Peyer's patch (tissue), 4 donors: ENCODE measurements around the gene CRK. TPM values are rescaled to one million over a fixed set of nuclear protein-coding genes. Genes with fewer than 3 reads are reported as not detected.

Experiments used
- DNase-seq, 3 donors: peaks; one replicate each; pipeline ENCODE4 v3.0.0-alpha.2; 2017 to 2019
- H3K27ac ChIP-seq, 4 donors: fragments of 200-600 bp; sonication (generic); one replicate each; pipeline ENCODE4 v1.5.1; 2016 to 2019
- H3K27me3 ChIP-seq, 2 donors: fragments of 200-600 bp; sonication (generic); one replicate each; pipeline ENCODE4 v1.5.1; 2019
- H3K36me3 ChIP-seq, 3 donors: fragments of 200-600 bp; sonication (generic); one replicate each; pipeline ENCODE4 v1.5.1; 2016 to 2019
- H3K4me1 ChIP-seq, 4 donors: fragments of 200-600 bp; sonication (generic); one replicate each; pipeline ENCODE4 v1.5.1; 2016 to 2019
- H3K4me3 ChIP-seq, 4 donors: fragments of 200-600 bp; sonication (generic); 1 replicate in 3 of 4; 2 replicates in 1 of 4; pipeline ENCODE4 v1.5.1; 2016 to 2019; ENCODE audit warnings: mild to moderate bottlenecking in 1 of 4
- H3K9me3 ChIP-seq, 4 donors: fragments of 200-600 bp; sonication (generic); one replicate each; pipeline ENCODE4 v1.5.1; 2016 to 2019; ENCODE audit warnings: mild to moderate bottlenecking in 1 of 4
- CTCF ChIP-seq, 6 experiments: fragments of 450-650 bp in 4 of 6; fragments of 200-600 bp in 2 of 6; sonication (generic) in 1 of 6; IDR thresholded peaks; one replicate each; pipeline ENCODE4 v1.5.1; 2017 to 2019; ENCODE audit warnings: antibody characterized with exemption in 6 of 6, mild to moderate bottlenecking in 3 of 6, moderate library complexity in 1 of 6
- POLR2A ChIP-seq, 2 donors: fragments of 450-650 bp; IDR thresholded peaks; one replicate each; pipeline ENCODE4 v1.5.1; 2017; ENCODE audit warnings: antibody characterized with exemption in 2 of 2, mild to moderate bottlenecking in 2 of 2, moderate library complexity in 2 of 2
- total RNA-seq, 4 donors: library from RNA; depleted of rRNA; stranded (reverse); fragments of >200 nt; gene quantifications; one replicate each; pipeline ENCODE4 v1.1.0, GENCODE V29; 2016

CRK gene
- total RNA-seq, 4 donors from 2014 or later, result 33.0 to 66.2 (median 59.5) TPM

GRCh38 chr17:1494203-1494602 lies 38.2 kb upstream of the CRK start:
- peaks cover 0 to 18% (median 0%) of the 10 kb centered on the region in 3 donors for H3K36me3 ChIP-seq
- H3K4me1 ChIP-seq, result peaks cover 7 to 39% (median 14%) of the 10 kb centered on the region in 4 donors
- H3K9me3 ChIP-seq, result no peaks in the 10 kb centered on the region
- H3K27me3 ChIP-seq, result no peaks in the 10 kb centered on the region
- no peak for TF ChIP-seq CTCF (IDR thresholded peaks at IDR 0.05)
- no peak for TF ChIP-seq POLR2A (IDR thresholded peaks at IDR 0.05)
- DNase-seq, result no peak
- H3K27ac ChIP-seq, result peak overlapping the region in 1 of 4 donors; percentile 32
- H3K4me3 ChIP-seq, result no peak overlapping the region

- Histone ChIP-seq H3K4me1 (peaks cover 7 to 46% (median 15%) of the 10 kb centered on the region in 4 donors), H3K27ac (peak overlapping the region in 2 of 4 donors; percentile 88 to 99), H3K4me3 (no peak overlapping the region), H3K9me3 (no peaks in the 10 kb centered on the region), H3K27me3 (no peaks in the 10 kb centered on the region), H3K36me3 (peaks cover 0 to 16% (median 0%) of the 10 kb centered on the region in 3 donors)
- DNase-seq, result peak in 1 of 3 donors; percentile 59
- no peak for TF ChIP-seq POLR2A (IDR thresholded peaks at IDR 0.05)
- TF ChIP-seq CTCF (IDR thresholded peaks at IDR 0.05), result no peak
These were observed 37.4 kb upstream of the CRK start for GRCh38 chr17:1493291-1493980.

- Histone ChIP-seq H3K36me3 (peaks cover 0 to 16% (median 0%) of the 10 kb centered on the region in 3 donors), H3K27me3 (no peaks in the 10 kb centered on the region), H3K4me1 (peaks cover 7 to 50% (median 17%) of the 10 kb centered on the region in 4 donors), H3K27ac (peak within 1 kb of the TSS; percentile 79 to 99 (median 88)), H3K4me3 (peak within 1 kb of the TSS; percentile 73 to 90 (median 86)), H3K9me3 (no peaks in the 10 kb centered on the region)
- no peak for TF ChIP-seq CTCF (IDR thresholded peaks at IDR 0.05)
- TF ChIP-seq POLR2A (IDR thresholded peaks at IDR 0.05), result no peak
- DNase-seq, result no peak
These were observed 36.5 kb upstream of the CRK start, which contains the start of gene MYO1C for GRCh38 chr17:1492249-1493206. Gene MYO1C (minus strand): TSS chr17:1492686. CDS start chr17:1492487, 199 bp downstream.

- H3K36me3 ChIP-seq, result peaks cover 0 to 11% (median 0%) of the 10 kb centered on the region in 3 donors
- peak overlapping the region; percentile 73 to 90 (median 86) for H3K4me3 ChIP-seq
- TF ChIP-seq CTCF (IDR thresholded peaks at IDR 0.05), result no peak
- TF ChIP-seq POLR2A (IDR thresholded peaks at IDR 0.05), result no peak
- H3K4me1 ChIP-seq, result peaks cover 7 to 59% (median 23%) of the 10 kb centered on the region in 4 donors
- peak overlapping the region; percentile 88 to 99 (median 92) for H3K27ac ChIP-seq
- no peaks in the 10 kb centered on the region for H3K9me3 ChIP-seq
- peak; percentile 47 to 85 (median 83) for DNase-seq
- no peaks in the 10 kb centered on the region for H3K27me3 ChIP-seq
These were observed 35.6 kb upstream of the CRK start for GRCh38 chr17:1491443-1492248.
